MCF 10A (cell line): Measurements from ENCODE around the gene ANO7. TPM values are rescaled to one million over a fixed set of nuclear protein-coding genes. Genes with fewer than 3 reads are reported as not detected.

Experiments used
- BruUV-seq: library from RNA; stranded (reverse); fragments of 400-500 nt; replicated peaks from 2 replicates; lab custom pipeline; 2021; lab: Mats Ljungman, UMichigan
- CTCF ChIA-PET: fragments of 300-600 bp; sonication (Branson Sonifier 250); formaldehyde crosslinking; extraction: SDS; loops from one replicate; lab custom pipeline; 2021; ENCODE audit warnings: antibody characterized with exemption, inconsistent platforms; lab: Yijun Ruan, JAX
- POLR2A ChIA-PET: fragments of 300-600, 350-650 bp; sonication (Branson Sonifier 250); formaldehyde crosslinking; extraction: SDS; loops from one replicate; lab custom pipeline; 2020; ENCODE audit warnings: antibody characterized with exemption, inconsistent platforms; lab: Yijun Ruan, JAX
- DNase-seq: peaks from one replicate; pipeline ENCODE4 v3.0.0-alpha.2; 2018; ENCODE audit not compliant: unreplicated experiment
- H3K27ac Mint-ChIP-seq: one replicate; pipeline ENCODE4 v1.8.0; 2022; ENCODE audit warnings: mild to moderate bottlenecking, low read depth, mixed read lengths; ENCODE audit not compliant: unreplicated experiment
- H3K27me3 Mint-ChIP-seq: one replicate; pipeline ENCODE4 v1.8.0; 2022; ENCODE audit warnings: mixed read lengths; ENCODE audit not compliant: insufficient read depth, unreplicated experiment
- H3K36me3 Mint-ChIP-seq: one replicate; pipeline ENCODE4 v1.8.0; 2022; ENCODE audit warnings: mild to moderate bottlenecking, moderate library complexity, mixed read lengths; ENCODE audit not compliant: insufficient read depth, unreplicated experiment
- H3K4me1 Mint-ChIP-seq: one replicate; pipeline ENCODE4 v1.8.0; 2022; ENCODE audit warnings: mixed read lengths; ENCODE audit not compliant: insufficient read depth, unreplicated experiment
- H3K4me3 Mint-ChIP-seq: one replicate; pipeline ENCODE4 v1.8.0; 2022; ENCODE audit warnings: mild to moderate bottlenecking, moderate library complexity, mixed read lengths; ENCODE audit not compliant: unreplicated experiment
- H3K9me3 Mint-ChIP-seq: one replicate; pipeline ENCODE4 v1.8.0; 2022; ENCODE audit warnings: mixed read lengths; ENCODE audit not compliant: unreplicated experiment
- CTCF ChIP-seq: fragments of 200-600 bp; IDR thresholded peaks from one replicate; pipeline ENCODE4 v1.8.0; 2022; ENCODE audit warnings: antibody characterized with exemption, mild to moderate bottlenecking; ENCODE audit not compliant: unreplicated experiment
- intact Hi-C: fragments of 100-400 bp; cut with micrococcal nuclease; formaldehyde crosslinking; loops from 2 replicates; pipeline ENCODE4 v1.14.1; 2022
- total RNA-seq: library from RNA; stranded (reverse); gene quantifications from 2 replicates; pipeline ENCODE4 v1.2.3, GENCODE V29; 2022

Gene ANO7
- total RNA-seq, 1 experiment from 2014 or later = 0.14 TPM

GRCh38 chr2:241182126-241182525 is 6.4 kb upstream of the ANO7 start:
- no TSS peak for BruUV-seq
- CTCF ChIA-PET = interaction anchor here (1.0 to 1.1 kb wide), 2 partner anchors 43 to 320 kb away, joined by 3 read pairs; no protein-coding TSS in a partner anchor
- POLR2A ChIA-PET = no interaction called here
- no peak overlapping the region for H3K4me3 Mint-ChIP-seq
- no peak for DNase-seq
- no peak overlapping the region for H3K27ac Mint-ChIP-seq
- intact Hi-C loops = no loop called here
- no peaks in the 10 kb centered on the region for H3K9me3 Mint-ChIP-seq
- TF ChIP-seq CTCF = no peak
- peaks cover 19% of the 10 kb centered on the region for H3K36me3 Mint-ChIP-seq
- no peaks in the 10 kb centered on the region for H3K27me3 Mint-ChIP-seq
- no peaks in the 10 kb centered on the region for H3K4me1 Mint-ChIP-seq

DNA sequence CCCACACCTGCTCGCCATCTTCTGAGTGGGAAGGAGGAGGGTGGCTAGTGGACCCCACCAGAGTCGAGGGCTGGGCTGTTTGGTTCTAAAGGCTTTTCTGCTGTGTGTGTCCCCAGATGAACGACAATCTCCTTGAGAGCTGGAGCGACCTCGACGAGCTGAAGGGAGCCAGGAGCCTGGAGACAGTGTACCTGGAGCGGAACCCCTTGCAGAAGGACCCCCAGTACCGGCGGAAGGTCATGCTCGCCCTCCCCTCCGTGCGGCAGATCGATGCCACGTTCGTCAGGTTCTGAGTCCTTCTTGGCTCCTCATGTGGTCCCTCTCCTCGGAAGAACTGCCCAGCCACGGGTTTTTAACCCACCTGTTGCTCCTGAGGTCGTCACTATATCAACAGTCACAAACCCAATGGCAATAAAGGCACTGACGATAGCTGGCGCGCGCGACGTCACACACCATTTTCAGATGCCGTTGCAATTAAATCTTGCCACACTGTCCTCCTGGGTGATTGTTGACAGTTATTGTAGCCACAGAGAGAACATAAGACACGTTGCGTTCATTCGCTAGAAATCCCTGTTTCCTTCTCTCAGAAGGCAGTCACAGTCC is 5.8 kb upstream of the ANO7 start:
- no peaks in the 10 kb centered on the region for H3K9me3 Mint-ChIP-seq
- no peak for TF ChIP-seq CTCF
- no peak for DNase-seq
- H3K27me3 Mint-ChIP-seq = no peaks in the 10 kb centered on the region
- no peak overlapping the region for H3K4me3 Mint-ChIP-seq
- H3K27ac Mint-ChIP-seq = no peak overlapping the region
- H3K36me3 Mint-ChIP-seq = peaks cover 17% of the 10 kb centered on the region
- CTCF ChIA-PET = interaction anchor here (1.0 to 1.1 kb wide), 2 partner anchors 43 to 321 kb away, joined by 3 read pairs; no protein-coding TSS in a partner anchor
- POLR2A ChIA-PET = no interaction called here
- intact Hi-C loops = no loop called here
- H3K4me1 Mint-ChIP-seq = no peaks in the 10 kb centered on the region
- BruUV-seq = no TSS peak

GRCh38 chr2:241183221-241183620 is 5.3 kb upstream of the ANO7 start:
- H3K4me1 Mint-ChIP-seq = no peaks in the 10 kb centered on the region
- peaks cover 17% of the 10 kb centered on the region for H3K36me3 Mint-ChIP-seq
- no peaks in the 10 kb centered on the region for H3K9me3 Mint-ChIP-seq
- H3K4me3 Mint-ChIP-seq = no peak overlapping the region
- POLR2A ChIA-PET = no interaction called here
- no peaks in the 10 kb centered on the region for H3K27me3 Mint-ChIP-seq
- no peak overlapping the region for H3K27ac Mint-ChIP-seq
- BruUV-seq = no TSS peak
- CTCF ChIA-PET = no interaction called here
- DNase-seq = no peak
- TF ChIP-seq CTCF = no peak
- intact Hi-C loops = no loop called here

- no peaks in the 10 kb centered on the region for H3K9me3 Mint-ChIP-seq
- H3K27ac Mint-ChIP-seq = no peak overlapping the region
- no peaks in the 10 kb centered on the region for H3K27me3 Mint-ChIP-seq
- peaks cover 8% of the 10 kb centered on the region for H3K36me3 Mint-ChIP-seq
- H3K4me1 Mint-ChIP-seq = no peaks in the 10 kb centered on the region
- DNase-seq = peak; percentile 19
- ChIA-PET CTCF (no interaction called here), POLR2A (no interaction called here)
- intact Hi-C loops = no loop called here
- no peak for TF ChIP-seq CTCF
- no peak overlapping the region for H3K4me3 Mint-ChIP-seq
- no TSS peak for BruUV-seq
These were observed 3.6 kb upstream of the ANO7 start for GRCh38 chr2:241184901-241185300.
